HG03378 (cell line): ENCODE measurements around the gene DCAF12.

Source experiments
- ATAC-seq: cut with Tn5 transposase; IDR thresholded peaks from one replicate; pipeline ENCODE4 v1.9.1; 2021; ENCODE audit warnings: mild to moderate bottlenecking, moderate library complexity; ENCODE audit not compliant: unreplicated experiment

Gene DCAF12

DNA sequence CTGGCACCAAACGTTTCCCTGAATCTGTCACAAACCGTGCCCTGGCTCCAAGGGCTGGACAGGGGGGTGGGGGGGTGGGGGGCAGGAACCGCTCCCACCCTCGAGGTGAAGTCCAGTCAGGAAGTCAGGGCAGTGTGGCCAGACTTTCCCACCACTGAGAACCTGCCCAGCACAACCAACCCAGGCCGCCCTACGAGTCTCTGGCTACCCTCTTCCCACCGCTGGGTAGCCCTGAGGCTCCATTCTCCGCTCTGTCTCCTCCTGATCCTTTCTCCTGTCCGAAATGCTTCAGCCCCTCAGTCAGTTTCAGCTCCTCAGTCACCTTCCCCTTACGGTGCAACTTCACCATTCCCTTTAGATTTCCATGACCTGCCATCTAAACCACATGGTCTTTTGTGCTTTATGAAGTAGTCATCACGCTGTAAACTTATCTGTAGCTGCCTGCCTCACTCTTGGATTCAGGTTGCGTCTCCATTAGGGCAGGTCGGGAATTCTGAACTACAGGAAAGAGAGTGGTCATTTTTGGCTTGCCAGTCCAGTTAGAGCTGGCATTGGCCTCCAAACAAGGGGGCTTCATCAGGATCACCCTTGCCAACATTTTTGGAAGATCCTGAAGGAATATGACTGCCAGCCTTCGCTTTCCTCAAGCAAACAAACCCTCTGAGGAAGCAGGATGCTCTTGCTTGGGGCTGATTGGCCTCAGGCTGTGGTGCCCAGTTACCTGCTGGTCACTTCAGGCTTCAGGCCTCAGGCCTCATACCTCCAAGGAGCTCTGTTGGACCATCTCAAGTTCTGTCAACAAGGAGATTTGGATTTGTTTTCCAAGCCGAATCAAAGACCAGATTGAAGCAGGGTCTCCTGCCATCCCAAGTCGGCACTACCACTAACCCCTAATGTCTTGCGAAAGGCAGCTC lies 794 bp upstream of the DCAF12 start:
- ATAC-seq, result peak; percentile 2

DNA sequence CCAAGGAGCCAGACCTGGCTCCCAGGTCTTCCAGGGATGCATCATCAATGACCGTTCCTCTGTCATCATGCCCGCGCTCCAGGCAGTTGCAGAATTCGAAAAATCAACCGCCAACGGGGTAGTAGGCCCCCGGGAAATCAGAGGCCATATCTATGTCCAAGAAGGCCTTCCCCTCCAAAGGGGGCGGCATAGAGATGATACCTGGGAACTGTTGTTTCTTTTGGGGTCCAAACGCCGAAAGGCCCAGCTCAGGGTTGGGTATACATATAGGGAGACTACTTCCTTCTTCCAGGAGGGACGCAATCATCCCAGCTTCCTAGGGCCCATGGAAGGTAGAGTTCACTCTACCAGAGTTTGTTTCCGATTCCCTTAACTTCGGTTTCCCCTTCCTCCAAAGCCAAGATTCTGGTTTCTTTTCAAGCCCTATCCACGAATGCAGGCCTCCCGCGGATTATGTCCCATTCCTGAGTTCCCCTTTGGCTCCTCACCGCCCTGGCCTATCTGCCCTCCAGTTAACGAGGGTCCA lies 754 bp downstream of the DCAF12 start:
- no peak for ATAC-seq

DNA sequence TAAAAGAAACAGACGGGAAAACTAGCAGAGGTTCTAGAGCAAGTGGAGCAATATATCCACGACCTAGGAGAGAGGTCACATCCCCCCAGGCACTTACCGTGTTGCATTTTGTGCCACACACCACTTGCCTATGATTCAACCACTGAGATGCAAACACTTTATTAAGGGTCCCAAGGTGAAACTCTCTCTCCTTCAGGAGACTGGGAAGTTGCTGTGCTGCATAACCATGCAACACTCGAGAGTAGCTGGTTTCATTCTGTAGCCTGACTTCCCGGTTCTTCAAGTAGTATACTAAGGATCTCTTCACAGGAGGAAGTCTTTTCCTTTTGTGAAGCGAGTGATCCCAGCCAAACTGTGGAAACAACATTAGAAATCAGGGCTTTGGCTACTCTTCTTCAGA lies 1.6 kb downstream of the DCAF12 start:
- ATAC-seq, result no peak

DNA sequence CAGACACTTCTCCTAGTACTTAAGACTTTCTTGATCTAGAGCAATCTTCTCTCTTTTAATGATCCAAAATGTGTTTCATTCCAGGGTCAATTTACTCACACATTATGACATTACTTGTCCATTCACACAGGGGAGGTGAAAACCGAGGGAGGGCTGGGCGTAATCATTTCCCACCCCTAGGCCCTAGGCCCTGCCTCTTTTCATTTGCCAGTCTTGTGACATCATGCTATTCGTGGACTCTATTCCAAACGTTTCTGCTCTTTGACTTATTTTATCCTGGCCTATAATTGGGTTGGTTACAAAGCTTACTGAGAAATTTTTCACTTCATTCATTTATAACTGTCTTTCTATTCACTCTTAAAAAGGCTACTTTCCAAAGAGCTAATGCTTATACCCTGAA lies 2.4 kb downstream of the DCAF12 start:
- ATAC-seq, result peak; percentile 15

DNA sequence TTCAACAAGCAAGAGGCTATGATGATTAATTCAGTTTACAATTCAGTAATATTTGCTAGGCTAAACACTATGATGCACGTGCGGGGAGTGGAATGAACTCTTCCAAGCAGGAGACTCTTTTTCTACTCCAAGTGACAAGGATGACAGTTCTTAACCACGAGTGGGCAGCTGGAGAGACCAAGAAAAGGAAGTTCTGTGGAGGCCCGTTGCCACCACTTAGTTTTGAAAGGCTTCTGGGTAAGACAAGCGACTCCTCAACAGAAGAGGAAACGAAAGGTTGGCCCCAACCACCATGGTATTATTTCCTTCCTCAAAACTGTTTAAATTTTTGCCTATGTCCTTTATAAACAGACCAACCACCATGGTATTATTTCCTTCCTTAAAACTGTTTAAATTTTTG lies 2.8 kb downstream of the DCAF12 start:
- peak; percentile 37 for ATAC-seq

DNA sequence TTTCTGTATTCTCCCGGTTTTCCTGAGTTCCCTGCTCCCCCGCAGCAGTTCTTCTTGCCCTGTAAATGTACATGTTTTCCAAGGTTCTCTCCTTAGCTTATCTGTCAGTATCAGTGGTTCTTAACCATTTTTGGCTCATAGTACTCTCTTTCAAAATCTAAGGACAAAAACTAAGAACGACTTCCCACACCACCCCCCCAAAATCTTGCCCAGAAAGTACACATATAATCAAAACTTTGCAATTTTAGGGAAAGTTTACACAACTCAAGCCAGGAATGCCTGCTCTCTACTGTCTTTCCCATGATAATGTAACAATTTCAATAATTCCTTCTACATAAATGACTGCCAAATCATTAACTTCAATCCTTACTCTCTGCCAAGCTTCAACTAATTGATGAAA lies 4.5 kb downstream of the DCAF12 start:
- ATAC-seq, result no peak

DNA sequence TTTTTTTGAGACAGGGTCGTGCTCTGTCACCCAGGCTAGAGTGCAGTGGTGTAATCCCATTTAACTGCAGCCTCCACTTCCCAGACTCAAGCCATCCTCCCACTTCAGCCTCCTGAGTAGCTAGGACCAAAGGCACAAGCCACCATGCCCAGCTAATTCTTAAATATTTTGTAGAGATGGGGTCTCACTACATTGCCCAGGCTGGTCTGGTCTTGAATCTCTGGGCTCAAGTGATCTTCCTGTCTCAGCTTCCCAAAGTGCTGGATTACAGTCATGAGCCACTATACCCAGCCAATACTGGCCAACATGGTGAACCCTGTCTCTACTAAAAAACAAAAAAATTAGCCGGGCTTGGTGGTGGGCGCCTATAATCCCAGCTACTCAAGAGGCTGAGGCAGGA lies 6.8 kb downstream of the DCAF12 start:
- no peak for ATAC-seq

DNA sequence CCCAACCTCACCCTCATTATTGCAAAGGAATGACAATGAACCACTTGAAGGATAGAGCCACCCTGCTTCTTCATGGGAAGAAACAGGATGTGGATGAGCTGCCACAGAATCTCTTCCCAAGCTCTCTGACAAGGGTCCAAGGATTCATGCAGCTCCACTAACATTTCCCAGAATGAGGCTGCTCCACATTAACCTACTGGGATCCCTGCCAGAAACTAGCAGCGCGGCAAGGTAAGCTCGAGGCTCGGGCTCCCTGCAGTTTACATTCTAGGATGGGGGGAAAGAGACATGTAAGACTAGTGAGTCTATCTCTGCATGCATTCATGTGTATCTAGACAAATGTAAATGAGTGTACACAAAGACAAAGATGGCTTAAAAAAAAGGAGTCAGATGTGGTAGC lies 12.1 kb downstream of the DCAF12 start:
- ATAC-seq, result no peak

DNA sequence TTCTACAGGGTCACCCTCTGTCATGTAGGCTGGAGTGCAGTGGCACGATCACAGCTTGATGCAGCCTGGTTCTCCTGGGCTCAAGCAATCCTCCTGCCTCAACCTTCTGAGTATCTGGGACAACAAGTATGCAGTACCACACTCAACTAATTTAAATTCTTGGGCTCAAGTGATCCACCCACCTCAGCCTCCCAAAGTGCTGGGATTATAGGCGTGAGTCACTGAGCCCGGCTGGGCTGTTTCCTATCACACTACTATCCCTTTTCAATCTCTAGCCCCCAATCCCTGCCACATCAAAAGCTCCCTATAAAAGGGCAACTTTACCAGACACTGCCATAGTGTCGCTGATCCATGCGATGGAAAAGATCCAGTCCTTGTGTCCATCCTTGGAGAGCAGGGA lies 20.4 kb downstream of the DCAF12 start:
- no peak for ATAC-seq

DNA sequence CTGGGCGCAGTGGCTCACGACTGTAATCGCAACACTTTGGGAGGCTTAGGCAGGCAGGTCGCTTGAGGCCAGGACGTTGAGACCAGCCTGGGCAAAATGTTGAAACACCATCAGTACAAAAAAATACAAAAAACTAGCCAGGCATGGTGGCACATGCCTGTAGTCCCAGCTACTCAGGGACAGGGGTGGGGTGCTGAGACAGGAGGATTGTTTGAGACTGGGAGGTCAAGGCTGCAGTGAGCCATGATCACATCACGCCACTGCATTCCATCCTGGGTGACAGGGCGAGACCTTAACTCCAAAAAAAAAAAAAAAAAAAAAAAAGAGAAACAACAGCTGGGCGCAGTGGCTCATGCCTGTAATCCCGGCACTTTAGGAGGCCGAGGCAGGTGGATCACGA lies 23.7 kb downstream of the DCAF12 start:
- ATAC-seq, result no peak

DNA sequence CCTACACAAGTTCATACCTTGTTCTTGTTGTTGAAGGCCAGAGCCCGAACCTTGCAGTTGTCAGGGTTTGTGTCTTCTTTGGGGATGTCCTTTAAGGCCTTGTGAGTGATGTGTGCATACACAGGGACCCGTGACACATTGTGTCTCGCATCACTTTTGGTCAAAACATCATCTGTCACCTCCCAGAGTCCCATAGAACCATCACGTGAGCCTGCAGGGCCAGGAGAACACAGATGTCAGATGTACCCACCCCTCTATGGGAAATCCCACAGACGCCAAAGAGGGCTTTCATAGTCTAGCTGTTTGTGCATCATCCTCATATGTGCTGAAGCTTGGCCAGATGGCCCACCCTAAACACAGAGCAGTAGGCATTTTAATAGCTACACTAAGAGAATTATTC lies 28.2 kb downstream of the DCAF12 start:
- ATAC-seq, result no peak

DNA sequence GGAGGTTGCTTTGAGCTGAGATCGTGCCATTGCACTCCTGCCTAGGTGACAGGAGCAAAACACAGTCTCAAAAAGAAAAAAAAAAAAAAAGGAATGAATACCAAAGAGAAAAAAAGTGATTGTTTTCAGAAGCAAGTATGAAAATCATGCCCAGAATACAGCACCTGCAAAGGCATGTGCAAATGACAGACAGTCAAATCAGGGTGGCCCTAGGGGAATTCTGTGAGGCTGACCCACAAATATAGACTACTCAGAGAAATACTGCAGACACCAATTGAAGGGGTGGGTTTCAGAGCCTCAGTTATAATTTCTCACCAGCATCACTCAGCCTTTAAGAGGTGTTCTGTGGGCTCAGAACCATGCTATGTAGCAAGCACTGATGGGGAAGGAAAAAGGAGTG lies 28.6 kb downstream of the DCAF12 start:
- no peak for ATAC-seq

DNA sequence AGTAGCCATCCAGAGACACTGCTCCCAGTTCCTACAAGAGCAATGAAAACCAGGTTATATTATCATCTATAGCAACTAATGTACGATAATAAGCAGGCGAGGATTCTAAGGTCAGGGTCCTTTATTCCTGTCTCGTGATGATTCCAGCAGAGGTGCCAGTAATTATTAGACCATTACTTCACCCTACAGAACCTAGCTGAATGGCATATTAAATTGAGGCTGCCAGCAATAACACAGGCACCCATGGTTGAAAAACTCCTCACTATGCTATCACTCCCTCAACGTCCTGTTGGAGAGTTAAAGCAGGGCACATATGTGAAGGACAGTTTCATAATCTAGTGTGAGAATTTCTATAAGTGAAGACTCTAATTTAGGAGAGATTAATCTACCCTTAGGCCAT lies 29.7 kb downstream of the DCAF12 start:
- ATAC-seq, result no peak

DNA sequence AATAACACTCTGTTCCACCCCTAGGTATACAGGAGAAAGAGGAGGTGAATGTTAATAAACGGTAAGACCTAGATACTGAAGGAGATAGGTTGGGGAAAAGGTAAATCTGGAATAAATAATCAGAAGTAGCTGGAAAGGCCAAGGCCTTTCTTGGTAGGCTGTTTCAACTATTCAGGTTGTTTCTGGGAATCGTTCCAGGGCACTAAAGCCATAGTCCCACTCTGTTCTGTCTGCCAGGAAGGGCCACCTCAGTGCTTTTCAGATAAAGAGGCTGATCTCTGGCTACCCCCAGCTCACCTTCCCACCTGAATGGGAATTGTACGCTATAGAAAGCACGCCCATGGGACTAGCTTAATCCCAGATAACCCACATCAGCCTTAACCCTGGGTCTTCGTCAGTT lies 32.9 kb downstream of the DCAF12 start:
- no peak for ATAC-seq

DNA sequence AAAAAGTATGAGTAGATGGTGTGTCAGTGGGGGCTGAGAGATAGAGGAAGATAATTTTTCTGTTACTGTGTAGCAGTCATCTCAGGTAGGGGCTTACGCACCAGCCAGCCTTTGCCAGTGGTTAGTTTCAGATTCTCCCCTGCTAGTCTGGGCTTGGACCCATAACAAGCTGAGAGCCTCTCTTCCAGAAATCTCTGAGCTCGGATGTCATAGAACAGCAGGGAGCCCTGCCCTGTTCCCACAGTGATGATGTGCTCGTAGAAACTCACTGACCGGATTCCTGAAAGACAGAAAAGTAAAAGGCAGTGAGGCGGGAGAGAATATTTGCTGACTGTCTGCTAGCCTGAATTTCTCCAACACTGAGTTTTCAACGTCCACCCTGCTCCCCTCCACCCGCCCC lies 37.2 kb downstream of the DCAF12 start:
- ATAC-seq, result no peak

DNA sequence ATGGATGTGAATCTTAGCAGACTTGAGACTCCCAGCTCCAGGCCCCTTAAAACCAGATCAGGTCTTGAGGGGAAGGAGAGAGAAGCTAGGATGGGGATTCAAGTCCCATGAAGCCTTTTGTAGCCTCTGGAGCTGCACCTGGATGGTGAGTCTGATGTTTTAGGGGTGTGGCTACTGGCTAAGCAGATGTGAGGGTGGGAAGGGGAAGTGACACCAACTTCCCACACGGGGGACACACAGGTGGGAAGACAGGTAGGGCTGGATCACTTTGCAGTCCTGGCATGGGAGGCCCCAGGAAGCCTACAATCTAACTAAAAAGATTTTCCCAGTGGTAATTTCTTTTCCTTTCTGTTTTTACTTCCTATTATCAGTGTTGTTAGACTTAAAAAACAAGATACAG lies 39.1 kb downstream of the DCAF12 start:
- no peak for ATAC-seq

DNA sequence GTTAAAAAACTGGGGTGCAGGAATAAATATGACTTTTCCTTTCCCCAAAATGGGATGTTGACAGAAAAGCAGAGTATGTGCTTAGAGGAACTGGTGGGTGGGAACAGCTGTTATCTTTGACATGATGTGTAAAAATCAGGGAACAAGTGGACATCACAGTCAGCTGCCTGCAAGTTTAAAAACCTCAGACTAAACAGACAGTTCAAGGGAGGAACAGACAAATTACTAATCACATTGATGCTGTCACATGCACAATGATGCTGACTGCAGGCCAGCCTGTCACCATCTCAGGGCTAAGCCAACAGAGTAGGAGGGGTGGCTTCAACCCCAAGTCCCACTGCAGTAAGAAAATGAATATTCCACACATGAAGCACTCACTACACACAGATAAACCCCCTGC lies 39.6 kb downstream of the DCAF12 start:
- no peak for ATAC-seq

DNA sequence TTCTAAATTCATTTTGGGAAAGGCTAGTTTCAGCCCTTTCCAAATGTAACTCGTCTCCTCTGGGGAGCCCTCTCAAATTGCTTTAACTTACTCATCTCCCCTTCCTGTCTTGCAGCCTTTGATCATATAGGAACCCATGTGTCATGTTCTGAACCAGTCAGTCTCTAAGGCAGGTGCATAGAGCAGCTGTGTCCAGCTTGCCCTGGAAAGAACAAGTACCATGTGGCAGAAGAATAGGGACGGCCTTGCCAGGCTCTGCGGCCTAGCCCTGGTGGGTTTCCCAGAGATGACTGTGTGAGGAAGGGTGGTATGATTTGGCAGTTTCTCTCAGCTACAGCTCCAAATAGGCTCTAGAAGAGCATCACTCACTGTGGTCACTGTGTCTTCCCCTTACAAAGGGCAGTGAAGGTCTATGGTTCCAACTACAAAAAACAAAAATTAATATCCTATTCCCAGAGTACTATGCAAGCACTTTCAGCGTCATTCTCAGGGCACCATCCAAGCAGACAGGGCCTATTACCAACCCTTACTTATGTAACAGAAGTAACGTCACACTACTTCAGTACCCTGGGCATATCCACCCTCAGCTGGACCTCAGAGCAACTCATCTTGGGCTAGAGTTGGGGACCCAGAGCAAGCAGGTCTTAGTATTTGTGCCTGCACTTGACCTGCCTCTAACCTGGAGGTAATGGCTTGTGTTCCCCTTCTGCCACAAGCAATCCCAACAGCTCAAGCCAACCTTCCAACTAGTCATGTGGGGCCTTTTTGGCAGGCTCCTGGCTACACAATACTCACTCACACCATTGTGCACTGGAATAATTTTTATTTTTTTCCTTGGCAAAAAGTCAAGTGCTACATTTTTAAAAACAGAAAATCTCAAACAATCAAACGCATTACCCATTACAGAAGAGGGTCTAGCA lies 40.7 kb downstream of the DCAF12 start:
- no peak for ATAC-seq

DNA sequence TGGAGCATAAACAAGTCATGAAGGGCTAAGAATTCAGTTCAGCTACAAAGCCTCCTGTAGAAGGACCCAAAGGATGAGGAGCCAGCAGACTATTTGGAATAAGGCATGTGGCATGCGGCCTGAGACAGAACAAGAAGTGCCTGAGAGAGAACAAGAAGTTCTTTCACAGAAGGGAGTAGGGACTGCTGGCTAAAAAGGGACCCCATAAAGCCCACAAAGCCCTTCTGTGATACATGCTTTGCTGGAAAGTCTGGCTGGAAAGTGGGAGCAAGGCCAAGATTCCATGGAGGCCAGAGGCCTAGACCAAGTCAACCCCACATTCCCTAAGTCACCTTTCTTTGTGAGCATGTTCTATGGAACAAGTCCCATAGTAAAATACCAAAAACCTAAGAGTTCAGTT lies 41.9 kb downstream of the DCAF12 start:
- no peak for ATAC-seq

DNA sequence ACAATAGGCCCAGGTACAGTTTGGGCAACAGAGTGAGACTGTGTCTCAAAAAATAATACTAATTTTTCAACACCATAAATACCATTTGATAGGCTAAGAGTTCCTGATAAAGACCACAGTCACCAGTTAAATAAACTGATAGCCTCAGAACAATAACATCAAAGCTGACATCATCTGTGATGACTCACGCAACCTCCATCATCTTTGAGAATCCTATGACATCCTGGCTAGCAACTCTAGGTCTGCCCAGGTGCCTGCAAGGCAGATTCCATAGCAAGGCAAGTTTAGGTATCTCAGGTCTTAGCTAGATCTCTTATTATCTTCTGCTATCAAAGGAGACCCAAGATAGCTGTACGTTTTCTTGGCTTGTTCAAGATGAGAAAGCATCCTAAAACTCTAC lies 47.3 kb downstream of the DCAF12 start:
- ATAC-seq, result no peak

DNA sequence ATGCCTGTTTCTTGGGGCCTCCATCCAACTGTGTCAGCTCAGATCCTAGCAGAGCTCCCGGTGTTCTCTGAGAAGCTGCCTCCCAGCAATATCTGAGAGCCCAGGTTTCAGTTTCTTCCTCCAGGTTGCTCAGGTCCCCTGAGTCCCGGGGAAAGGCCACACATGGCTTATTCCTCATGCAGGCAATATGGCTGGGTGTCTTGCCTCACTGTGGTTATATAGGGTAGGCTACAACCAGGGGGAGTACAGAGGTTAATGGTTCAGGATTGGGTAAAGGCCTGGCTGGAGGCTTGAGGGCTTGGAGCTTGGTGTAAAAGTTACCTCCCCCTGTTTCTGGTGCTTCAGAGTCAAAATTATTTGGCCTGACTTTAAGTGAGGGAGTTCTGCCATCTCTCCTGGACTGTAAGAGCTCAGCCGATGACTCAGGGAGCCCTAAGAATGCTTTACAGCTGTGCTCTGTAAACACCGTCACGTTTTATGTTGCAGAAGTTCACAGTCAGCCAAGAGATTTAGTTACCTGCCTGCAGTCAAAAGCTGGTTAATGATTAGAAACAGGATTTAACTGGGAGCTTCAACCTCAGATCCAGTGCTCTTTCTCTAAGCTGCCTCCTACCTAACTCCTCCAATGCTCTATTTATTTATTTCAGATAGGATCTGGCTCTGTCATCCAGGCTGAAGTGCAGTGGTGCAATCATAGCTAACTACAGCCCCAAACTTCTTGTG lies 53.5 kb downstream of the DCAF12 start:
- no peak for ATAC-seq
